ENCODE results near the gene TRIP13.
"Not testable (repeated sequence)": the region's sequence is repeated elsewhere in the genome, so short reads cannot be mapped to it uniquely, and the experiment has no call there.

Gene TRIP13

DNA sequence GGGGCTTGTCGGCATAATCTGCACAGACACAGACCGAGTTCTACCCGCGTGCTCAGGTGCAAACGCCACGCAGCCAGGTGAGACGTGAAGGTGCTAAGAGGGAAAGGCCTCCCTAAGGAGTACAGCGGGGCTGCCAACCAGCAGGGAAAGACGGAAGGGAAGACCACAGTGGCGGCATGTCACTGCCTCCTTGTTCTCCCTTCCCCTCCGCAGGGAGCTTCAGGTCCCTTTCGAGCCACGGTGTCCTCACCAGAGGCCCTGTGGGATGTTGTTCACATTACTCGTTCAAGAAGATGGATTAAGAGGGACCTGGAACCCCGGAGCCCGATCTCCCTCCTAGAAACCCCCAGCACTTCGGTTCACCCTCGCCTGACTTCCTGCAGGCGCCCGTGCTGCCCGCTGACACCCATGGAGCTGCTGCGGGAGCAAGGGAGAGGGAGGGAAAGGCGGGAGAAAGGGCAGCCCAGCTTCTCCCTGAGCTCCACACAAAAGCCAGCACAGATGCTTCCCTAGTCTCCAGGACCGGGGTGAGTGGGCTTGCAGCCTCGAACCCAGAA lies 769 bp upstream of the TRIP13 start:
- DNase-seq (ENCODE audit: low read depth), result no peak

DNA sequence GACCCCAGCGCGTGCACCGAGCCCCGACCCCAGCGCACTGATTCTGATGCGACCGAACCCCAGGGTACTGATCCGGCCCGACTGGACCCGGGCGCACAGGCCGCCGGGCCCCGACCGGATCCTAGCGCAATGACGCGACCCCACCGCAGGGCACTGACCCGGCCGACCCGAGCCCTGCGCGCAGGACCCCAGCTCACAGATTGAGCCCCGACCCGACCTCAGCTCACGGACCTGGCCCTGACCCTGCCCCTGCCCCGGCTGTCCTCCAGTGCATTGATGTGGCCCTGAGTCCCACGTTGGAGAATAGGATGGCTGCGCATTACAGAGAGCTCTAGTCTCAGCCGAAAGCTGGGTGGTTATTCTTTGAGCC lies 438 bp downstream of the TRIP13 start:
- no peak for DNase-seq (ENCODE audit: low read depth)

DNA sequence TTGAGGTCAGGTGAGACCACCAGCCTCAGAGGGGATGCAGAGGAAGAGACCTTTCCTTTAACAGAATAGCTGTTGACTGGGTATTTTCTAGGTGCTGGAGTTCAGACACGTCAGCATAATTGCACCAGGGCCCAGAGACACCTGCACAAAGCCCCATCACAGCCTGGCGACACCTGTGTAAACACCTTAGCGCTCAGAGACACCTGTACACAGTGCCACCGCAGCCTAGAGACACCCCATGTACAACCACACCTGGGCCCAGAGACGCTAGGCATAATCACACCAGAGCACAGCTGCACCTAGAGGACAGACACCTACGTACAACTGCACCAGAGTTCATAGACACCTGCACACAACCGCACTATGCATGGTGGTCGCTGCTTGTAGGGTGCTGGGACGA lies 1.0 kb downstream of the TRIP13 start:
- DNase-seq (ENCODE audit: low read depth), result no peak

DNA sequence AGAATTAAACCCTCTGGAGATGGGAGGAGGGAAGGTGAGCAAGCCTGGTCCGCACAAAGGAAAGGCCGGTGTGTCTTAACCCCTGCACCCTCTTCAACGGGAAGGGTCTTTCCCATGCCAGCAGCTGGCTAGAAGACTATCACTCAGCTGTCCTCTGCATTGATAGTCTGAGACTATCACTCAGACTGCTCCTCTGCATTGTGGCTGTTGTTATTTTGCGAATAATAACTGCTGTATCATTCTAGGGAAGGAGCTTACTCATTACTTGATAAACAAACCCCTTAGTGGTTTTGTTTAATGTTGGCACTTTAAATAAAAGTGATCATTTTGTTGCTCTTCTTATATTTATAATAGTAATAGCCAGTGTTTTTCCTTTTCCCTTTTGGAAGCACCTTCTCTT lies 8.1 kb downstream of the TRIP13 start:
- DNase-seq (ENCODE audit: low read depth), result no peak

DNA sequence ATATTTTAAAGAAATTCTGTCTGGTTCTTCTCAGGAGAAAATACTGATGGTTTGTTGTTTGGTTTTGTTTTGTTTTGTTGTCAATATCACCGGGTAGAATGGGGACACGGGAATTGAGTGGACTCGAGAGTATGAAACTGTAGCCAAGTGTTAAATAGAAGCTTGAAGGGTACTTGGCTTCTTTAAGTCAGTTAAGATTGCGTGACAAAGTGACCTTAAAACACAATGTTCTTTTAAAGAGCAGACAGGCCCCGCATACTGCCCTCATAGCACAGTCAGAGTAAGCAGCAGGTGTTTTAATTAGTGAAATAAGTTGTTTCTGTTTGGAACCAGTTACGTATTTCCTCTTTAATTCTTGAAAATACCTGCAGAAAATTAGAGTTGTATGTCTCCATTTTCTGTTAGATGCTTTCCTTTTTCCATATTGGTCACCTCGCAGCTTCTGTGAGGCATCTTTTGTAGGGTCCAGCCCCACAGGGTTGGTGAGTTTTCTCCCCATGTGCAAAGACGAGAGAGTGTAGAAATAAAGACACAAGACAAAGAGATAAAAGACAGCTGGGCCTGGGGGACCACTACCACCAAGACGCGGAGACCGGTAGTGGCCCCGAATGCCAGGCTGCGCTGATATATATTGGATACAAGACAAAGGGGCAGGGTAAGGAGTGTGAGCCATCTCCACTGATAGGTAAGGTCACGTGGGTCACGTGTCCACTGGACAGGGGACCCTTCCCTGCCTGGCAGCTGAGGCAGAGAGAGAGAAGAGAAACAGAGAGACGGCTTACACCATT lies 9.6 kb downstream of the TRIP13 start:
- DNase-seq (ENCODE audit: low read depth), result no peak

DNA sequence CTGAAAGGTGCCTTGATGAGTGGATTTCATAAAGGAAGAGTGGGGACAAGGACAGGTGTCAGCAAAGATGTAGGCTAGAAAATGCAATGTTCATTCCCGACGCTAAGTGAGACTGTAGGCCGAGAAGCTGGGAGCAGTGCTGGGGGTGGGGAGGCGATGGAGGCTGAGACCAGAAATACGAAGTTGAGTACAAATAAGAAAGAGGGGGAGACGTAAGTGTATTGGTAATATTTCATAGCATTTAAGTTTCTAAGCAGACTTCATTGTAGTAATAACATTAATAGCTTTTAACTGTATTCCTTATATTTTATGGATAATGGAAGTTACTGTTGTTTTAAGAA lies 11.0 kb downstream of the TRIP13 start:
- DNase-seq (ENCODE audit: low read depth), result no peak

DNA sequence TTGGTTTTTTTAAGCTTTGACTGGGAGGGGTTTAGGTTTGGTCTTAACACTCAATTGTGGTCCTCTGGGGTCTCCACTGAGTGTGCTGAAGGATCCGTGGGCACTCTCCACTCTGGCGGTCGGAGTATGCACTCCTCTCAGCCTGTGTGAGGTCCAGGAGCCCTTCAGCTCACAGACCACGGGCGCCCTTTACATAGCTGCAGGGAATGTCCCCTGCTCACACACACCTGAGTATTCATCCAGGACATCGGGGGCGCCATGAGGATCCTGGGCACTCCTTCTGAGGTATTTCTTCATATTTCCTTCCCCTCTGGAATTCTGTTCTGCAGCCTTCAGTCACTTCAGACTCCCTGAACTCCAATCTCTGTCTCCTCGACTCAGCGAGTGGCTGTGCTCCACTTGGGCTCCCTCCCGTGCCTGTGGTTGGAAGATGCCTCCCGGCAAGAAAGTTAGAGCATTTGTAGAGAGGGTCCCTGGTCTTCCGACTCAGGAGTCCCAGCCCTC lies 12.5 kb downstream of the TRIP13 start:
- no peak for DNase-seq (ENCODE audit: low read depth)

DNA sequence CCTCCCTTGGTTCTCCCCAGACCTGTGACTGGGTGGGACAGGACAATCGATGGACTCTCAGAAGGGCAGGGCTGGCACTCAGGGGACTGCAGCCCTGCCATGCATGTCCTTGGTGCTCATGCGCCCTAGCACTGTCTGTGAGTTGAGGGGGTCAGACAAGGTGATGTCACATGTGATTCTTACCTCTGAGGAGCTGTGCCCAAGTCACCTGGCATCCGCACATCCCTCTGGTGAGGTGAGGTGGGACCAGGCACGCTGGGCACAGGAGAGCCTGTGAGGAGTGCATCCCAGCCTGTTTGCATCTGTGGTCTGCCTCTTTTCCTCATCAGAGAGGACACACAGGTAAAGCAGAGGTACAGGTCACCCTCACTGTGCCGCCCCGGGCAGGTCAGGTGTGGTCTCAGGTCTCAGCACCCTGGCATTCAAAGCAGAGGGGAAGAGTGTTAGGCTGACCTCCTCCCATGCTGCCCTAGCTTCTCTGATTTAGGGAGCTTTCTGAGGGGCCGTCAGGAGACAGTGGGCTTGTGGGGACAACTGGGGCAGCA lies 14.8 kb downstream of the TRIP13 start:
- no peak for DNase-seq (ENCODE audit: low read depth)

DNA sequence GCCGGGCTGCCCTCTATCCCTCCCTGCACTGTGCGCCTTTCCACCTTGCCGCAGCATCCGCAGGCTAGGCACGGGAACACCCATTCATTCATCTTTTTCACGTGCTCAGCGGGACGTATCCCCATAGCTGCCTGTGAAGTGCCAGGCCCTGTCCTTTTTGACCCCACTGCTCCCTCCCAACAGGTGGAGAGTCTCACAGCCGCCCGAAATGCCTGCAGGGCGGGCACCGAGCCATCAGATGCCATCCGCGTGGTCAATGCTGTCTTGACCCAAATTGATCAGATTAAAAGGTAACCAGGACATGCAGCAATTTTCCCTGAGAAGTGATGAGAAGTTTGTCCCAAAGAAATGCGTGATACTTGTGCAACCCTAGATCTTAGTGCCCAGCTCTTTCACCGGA lies 15.5 kb downstream of the TRIP13 start:
- DNase-seq (ENCODE audit: low read depth), result no peak

DNA sequence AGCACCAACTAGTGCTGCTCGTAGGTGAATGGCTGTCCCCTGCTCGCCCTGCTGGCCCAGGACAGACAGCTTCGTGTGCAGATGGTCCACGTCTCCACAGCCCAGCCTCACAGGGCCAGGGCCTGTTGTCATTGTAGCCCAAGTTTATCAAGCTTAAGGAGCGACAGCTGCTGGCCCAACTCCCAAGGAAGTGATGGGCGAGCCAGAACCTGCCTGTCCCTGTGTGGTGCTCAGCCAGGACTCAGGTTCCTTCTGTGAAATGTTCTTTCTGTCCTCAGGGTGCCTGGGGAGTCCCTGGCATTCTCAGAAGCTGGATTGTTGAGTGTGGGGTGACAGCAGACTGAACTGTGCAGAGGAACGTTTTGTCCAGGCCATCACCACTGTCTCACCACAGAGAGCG lies 16.4 kb downstream of the TRIP13 start:
- no peak for DNase-seq (ENCODE audit: low read depth)

DNA sequence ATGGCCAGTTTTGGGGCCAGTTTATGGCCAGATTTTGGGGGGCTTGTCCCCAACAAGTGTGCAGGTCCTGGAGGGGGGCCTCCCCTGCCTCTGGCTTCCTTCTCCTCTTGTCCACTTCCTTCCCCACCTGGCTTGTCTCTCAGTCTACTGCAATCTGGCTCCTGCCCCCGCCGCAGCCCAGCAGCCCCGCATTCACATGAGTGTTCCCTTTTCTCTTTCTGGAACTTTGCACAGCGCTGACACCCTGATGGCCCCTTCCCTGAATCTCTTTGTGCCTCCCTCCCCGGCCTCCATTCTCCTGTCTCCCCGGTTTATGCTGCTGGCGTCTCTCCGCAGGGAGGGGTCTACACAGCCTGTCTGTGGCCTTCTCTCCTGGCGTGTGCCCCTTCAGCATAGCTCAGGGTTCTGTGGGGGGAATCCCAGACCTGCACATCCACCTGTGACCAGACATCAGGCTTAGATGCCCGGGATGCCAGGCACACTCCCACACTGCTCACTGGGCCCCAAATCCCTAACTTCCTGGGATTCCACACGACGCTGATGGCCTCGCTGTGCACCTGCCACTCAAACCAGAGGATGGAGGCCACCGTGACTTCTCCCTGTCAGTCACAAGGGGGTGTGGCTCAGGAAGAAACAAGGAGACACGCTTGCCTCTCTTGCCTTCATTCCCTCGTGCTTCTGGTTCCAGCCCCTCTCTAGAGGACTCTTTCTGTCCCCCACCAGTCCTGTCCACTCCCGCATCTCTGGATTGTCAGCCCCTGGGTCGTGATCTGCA lies 17.5 kb downstream of the TRIP13 start:
- DNase-seq (ENCODE audit: low read depth), result no peak

DNA sequence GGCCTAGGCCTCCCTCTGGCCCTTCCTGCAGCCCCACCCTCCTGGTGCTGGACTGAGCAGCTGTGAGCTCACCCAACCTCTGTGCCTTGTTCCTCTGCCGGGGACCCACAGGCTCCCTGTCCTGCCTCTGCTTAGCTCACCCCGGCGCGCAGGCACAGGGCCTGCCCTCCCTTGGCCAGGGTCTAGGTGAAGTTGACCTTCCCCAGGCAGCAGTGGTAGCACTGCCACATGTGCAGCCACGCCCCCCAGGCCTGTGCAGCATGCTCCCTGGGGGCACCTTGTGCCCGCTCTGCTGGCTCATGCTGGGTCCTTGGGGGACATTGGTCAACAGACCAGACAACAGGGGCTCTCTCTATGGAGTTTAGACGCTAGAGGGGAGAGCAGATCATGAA lies 18.1 kb downstream of the TRIP13 start:
- no peak for DNase-seq (ENCODE audit: low read depth)

DNA sequence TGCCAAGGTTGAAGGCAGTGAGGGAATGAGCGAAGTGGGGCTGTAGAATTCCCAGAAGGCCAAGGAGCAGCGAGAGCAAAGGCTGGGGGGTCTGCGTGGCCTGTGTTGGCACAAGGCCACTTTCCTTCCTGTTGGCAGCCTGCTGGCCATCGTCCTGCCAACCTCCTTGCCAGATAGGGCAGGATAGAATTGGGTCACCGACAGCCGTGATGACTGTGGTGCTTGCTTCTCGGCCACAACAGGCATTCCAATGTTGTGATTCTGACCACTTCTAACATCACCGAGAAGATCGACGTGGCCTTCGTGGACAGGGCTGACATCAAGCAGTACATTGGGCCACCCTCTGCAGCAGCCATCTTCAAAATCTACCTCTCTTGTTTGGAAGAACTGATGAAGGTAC lies 18.9 kb downstream of the TRIP13 start:
- no peak for DNase-seq (ENCODE audit: low read depth)

DNA sequence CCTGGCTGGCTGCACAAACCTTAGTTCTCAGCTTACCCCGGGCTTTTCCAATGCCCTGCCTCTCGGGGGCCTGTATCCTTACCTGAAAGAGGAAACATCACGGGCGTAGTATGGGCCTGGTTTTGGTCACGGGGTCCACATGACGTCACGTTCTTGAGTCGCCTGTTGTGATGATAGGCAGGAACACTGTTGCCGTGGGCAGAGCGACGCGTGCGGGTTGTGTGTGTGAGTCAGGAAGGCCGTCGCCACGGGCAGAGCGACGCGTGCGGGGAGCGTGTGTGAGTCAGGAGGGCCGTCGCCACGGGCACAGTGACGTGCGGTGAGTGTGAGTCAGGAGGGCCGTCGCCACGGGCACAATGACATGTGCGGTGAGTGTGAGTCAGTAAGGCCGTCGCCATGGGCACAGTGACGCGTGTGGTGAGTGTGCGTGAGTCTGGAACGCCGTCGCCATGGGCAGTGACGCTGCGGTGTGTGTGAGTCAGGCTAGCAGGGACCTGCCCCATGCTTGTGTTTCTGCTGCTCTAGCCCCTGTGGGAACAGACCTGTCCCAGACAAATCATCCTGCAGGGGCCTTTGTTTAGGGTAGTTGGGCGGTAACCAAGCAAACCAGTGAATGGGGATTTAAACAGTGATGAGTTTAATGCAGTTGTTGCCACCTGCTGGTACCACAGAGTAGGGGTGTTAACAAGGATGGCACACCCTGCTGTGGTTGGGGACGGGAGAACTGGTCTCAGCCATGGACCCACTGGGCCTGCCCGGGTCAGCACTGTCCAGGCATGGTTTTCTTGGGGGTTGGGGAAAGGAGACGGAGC lies 19.8 kb downstream of the TRIP13 start:
- DNase-seq (ENCODE audit: low read depth), result peak; percentile 48

DNA sequence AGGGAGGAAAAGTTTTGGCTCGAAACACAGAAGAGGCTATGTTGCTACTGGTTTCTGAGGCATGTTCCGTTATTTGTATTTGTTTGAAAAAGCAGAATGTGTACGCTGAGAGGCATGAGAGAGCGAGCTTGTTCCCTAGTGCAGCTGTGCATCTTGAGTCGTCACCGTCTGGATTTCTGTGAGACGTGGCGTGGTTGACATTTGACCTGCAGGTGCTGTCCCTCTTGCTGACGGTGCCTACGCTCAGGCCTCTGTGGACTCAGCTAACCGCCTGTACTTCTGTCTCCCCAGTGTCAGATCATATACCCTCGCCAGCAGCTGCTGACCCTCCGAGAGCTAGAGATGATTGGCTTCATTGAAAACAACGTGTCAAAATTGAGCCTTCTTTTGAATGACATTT lies 21.5 kb downstream of the TRIP13 start:
- no peak for DNase-seq (ENCODE audit: low read depth)

DNA sequence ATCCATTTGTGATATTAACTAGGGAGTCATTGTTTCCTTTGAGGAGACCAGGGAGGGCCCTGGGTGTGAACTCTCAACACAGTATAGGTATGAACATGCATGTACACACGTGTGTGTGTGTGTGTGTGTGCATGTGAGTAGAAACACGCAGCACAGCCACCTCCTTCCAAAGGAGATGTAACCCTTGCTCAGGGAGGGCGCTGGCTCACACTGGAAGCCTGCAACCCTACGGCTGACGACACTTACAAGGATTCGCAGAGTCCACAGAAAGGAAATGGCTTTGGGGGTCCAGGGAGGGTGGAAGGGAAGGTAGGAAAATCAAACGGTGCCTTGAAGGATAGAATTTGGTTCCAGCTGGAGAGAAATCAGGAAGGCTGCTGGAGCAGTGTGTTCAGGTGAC lies 21.9 kb downstream of the TRIP13 start:
- DNase-seq (ENCODE audit: low read depth), result no peak

DNA sequence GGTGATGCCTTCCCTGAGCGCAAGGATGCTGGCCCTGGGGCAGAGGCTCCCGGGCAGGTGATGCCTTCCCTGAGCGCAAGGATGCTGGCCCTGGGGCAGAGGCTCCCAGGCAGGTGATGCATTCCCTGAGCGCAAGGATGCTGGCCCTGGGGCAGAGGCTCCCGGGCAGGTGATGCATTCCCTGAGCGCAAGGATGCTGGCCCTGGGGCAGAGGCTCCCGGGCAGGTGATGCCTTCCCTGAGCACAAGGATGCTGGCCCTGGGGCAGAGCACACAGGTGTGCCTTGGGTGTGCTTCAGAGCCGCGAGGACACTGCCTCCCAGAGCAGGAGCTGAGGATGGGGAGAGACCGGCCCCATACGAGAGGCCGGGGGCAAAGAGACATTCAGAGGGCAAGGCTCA lies 22.7 kb downstream of the TRIP13 start:
- not testable (repeated sequence) for DNase-seq (ENCODE audit: low read depth)

DNA sequence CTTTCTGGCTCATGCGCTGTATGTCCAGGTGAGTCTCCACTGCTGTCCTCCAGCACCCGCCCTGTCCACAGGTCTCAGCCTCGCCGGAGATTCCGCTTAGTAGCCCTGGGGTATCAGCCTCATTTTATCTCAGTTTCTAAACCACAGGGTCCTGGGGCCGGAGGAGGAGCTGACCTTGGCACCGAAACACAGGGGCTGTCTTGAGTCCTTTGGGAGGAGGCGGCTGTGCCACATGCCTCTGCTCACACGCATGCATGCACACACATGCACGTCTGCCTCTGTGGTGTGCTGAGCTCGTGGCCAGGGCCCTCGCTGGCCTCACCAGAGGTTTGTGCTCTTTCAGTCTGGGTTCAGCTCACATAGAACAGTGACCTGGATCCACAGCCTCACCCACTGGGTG lies 23.3 kb downstream of the TRIP13 start:
- DNase-seq (ENCODE audit: low read depth), result no peak

DNA sequence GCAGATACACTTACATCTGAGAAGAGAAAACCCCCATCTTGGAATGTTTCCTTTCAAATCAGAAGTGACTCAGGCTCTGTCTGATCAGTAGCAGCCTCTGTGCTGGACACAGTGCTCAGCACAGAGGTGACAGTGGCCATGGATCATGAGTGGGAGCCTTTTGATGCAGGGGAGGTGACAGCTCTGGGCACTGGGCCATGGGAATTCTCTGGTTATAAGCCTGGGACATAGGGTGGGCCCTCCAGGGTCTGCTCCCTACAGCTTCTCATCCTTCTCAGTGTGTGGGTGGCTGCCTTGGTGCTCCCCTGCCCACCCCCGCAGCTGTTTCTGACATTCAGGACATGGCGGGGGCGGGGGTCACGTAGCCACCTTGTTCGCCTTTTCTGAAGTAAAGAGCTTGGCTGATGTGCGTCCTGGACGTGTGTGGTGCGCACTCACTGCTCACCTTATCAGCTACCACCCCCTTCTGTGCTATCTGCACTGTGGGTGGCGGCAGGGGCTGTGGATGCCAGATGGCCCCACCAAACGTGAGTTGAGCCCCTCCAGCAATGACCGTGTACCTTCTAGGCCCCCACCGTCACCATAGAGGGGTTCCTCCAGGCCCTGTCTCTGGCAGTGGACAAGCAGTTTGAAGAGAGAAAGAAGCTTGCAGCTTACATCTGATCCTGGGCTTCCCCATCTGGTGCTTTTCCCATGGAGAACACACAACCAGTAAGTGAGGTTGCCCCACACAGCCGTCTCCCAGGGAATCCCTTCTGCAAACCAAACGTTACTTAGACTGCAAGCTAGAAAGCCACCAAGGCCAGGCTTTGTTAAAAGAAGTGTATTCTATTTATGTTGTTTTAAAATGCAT lies 24.0 kb downstream of the TRIP13 start:
- DNase-seq (ENCODE audit: low read depth), result no peak

DNA sequence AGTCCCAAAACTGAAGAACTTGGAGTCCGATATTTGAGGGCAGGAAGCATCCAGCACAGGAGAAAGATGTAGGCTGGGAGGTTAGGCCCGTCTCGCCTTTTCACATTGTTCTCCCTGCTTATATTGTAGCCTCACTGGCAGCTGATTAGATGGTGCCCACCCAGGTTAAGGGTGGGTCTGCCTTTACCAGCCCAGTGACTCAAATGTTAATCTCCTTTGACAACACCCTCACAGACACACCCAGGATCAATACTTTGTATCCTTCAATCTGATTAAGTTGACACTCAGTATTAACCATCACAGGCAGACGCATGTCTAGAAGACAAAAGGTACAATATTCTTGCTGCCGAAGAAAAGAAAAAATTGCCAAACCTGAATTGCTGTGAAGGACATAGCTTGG lies 26.0 kb downstream of the TRIP13 start:
- DNase-seq (ENCODE audit: low read depth), result not testable (repeated sequence)

DNA sequence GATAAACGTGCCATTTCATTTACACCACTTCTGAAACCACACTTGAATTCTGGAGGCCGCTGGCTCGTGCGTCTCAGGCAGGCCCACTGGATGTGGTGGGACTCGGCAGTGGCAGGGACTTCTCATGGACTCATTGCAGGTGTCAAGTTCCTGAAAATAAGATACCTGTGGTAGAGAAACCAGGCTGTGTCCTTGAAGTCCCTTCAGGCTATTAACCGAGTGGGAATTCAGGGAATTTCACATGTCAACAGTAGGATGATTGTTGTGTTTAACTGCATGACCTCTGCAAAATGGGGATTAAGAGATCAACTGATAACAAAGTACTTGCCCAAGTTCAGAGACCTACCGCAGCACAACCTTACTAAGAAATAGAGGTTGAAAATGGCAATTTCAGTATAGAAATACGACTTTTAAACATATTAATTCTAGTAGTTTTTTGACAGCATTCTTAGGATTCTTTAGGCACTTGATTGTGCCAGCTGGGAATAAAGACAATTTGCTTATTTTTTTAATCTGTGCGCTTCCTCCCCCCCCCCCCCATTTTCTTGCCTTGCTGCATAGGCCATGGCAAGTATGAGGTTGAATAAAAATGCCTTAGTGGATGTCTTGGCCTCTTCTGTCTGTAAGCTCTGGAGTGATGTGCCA lies 26.8 kb downstream of the TRIP13 start:
- DNase-seq (ENCODE audit: low read depth), result no peak
